ENCODE measurements around the gene CACNA1D. TPM values are rescaled to one million over a fixed set of nuclear protein-coding genes. Genes with fewer than 3 reads are reported as not detected.
A peak's percentile ranks its signal among the peaks of the same experiment; 100 is the strongest.
"Not testable (repeated sequence)": the region's sequence is repeated elsewhere in the genome, so short reads cannot be mapped to it uniquely, and the experiment has no call there.

The CACNA1D gene
- total RNA-seq, 2 donors from 2014 or later = 9.9 to 20.4 TPM

- intact Hi-C loops (cut with DNase I) = no loop called here
- no peak for TF ChIP-seq CTCF (IDR thresholded peaks at IDR 0.05)
- no peak for TF ChIP-seq POLR2A (IDR thresholded peaks at IDR 0.05)
- Histone ChIP-seq H3K9me3 (no peaks in the 10 kb centered on the region), H3K27ac (no peak overlapping the region), H3K4me3 (no peak overlapping the region), H3K36me3 (replicated peaks in 1 of 2; ENCODE audit: insufficient read depth in 1 of 2, low read depth in 2 of 2) (no peaks in the 10 kb centered on the region), H3K4me1 (peaks cover 17% of the 10 kb centered on the region), H3K27me3 (no peaks in the 10 kb centered on the region)
- ATAC-seq (no peak), DNase-seq (no peak)
- WGBS, 2 donors = 60 to 83% methylated on average over 10 of the region's 10 CpGs
Observed at GRCh38 chr3:53628536-53629401, 134.4 kb downstream of the CACNA1D start.

DNA sequence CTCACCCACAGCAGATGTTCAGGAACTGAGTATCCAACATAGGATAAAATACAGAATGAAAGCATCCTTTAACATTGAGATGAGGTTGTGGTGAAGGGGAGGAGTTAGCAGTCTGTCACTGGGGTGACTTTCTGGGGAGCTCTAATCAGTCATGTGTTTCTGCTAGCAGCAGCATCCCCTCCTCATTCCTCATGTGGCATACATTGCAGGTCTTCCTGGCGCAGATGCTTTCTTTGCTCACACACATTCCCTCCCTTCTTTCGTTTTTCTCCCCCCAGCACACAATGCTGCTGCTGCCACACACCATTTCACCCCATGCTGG lies 135.0 kb downstream of the CACNA1D start:
- no peak for DNase-seq
- no peak for TF ChIP-seq POLR2A (IDR thresholded peaks at IDR 0.05)
- H3K27ac ChIP-seq = peak overlapping the region in 1 of 4 donors; percentile 14
- intact Hi-C loops (cut with DNase I) = no loop called here
- no peak for ATAC-seq
- H3K4me3 ChIP-seq = no peak overlapping the region
- no peaks in the 10 kb centered on the region for H3K36me3 ChIP-seq (replicated peaks in 1 of 2; ENCODE audit: insufficient read depth in 1 of 2, low read depth in 2 of 2)
- no peaks in the 10 kb centered on the region for H3K27me3 ChIP-seq
- 75% methylated on average over 2 of the region's 2 CpGs for WGBS, 2 donors
- no peaks in the 10 kb centered on the region for H3K9me3 ChIP-seq
- H3K4me1 ChIP-seq = peaks cover 17% of the 10 kb centered on the region

DNA sequence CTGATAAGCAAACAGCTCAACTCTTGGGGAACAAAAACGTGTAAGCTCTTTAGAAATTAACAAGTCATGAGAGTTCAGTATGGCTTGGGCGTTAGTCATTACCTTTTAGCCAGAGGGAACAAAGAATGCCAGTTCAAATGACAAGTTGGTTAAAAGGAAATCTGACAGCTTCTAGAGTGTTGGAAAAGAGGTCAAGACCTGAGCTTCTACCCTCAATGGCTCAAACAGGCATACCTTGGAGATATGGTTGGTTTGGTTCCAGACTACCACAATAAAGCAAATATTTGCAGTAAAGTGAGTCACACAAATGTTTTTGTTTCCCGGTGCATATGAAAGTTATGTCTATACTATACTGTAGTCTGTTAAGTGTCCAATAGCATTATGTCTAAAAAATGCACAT lies 136.1 kb downstream of the CACNA1D start:
- H3K27me3 ChIP-seq = no peaks in the 10 kb centered on the region
- H3K27ac ChIP-seq = peak overlapping the region in 1 of 4 donors; percentile 53
- H3K4me3 ChIP-seq = no peak overlapping the region
- peak; percentile 76 for ATAC-seq
- no peak for DNase-seq
- H3K9me3 ChIP-seq = no peaks in the 10 kb centered on the region
- H3K36me3 ChIP-seq (replicated peaks in 1 of 2; ENCODE audit: insufficient read depth in 1 of 2, low read depth in 2 of 2) = no peaks in the 10 kb centered on the region
- 14 to 32% methylated on average over 3 of the region's 3 CpGs for WGBS, 2 donors
- TF ChIP-seq CTCF (IDR thresholded peaks at IDR 0.05) (no peak), POLR2A (IDR thresholded peaks at IDR 0.05) (no peak)
- intact Hi-C loops (cut with DNase I) = no loop called here
- H3K4me1 ChIP-seq = peaks cover 17% of the 10 kb centered on the region

GRCh38 chr3:53633197-53633787 lies 138.9 kb downstream of the CACNA1D start:
- Histone ChIP-seq H3K27ac (peak overlapping the region in 3 of 4 donors; percentile 9 to 42 (median 28)), H3K36me3 (replicated peaks in 1 of 2; ENCODE audit: insufficient read depth in 1 of 2, low read depth in 2 of 2) (no peaks in the 10 kb centered on the region), H3K4me3 (no peak overlapping the region), H3K27me3 (no peaks in the 10 kb centered on the region), H3K9me3 (no peaks in the 10 kb centered on the region), H3K4me1 (peaks cover 17% of the 10 kb centered on the region)
- ATAC-seq (peak; percentile 39), DNase-seq (no peak)
- intact Hi-C loops (cut with DNase I) = no loop called here
- 68 to 76% methylated on average over 9 of the region's 9 CpGs for WGBS, 2 donors
- TF ChIP-seq POLR2A (IDR thresholded peaks at IDR 0.05) = no peak
- no peak for TF ChIP-seq CTCF (IDR thresholded peaks at IDR 0.05)

- Histone ChIP-seq H3K27ac (no peak overlapping the region), H3K9me3 (no peaks in the 10 kb centered on the region), H3K27me3 (no peaks in the 10 kb centered on the region), H3K36me3 (replicated peaks in 1 of 2; ENCODE audit: insufficient read depth in 1 of 2, low read depth in 2 of 2) (no peaks in the 10 kb centered on the region), H3K4me3 (no peak overlapping the region), H3K4me1 (peaks cover 11% of the 10 kb centered on the region)
- no peak for DNase-seq
- ATAC-seq = no peak
- intact Hi-C loops (cut with DNase I) = no loop called here
- 62 to 72% methylated on average over 3 of the region's 3 CpGs for WGBS, 2 donors
- TF ChIP-seq POLR2A (IDR thresholded peaks at IDR 0.05) (no peak), CTCF (IDR thresholded peaks at IDR 0.05) (no peak)
Observed at GRCh38 chr3:53635041-53635440, 140.6 kb downstream of the CACNA1D start.

- intact Hi-C loops (cut with DNase I); H3K27me3 ChIP-seq; H3K4me3 ChIP-seq; H3K27ac ChIP-seq; DNase-seq; H3K9me3 ChIP-seq; H3K4me1 ChIP-seq; ATAC-seq; H3K36me3 ChIP-seq (replicated peaks in 1 of 2; ENCODE audit: insufficient read depth in 1 of 2, low read depth in 2 of 2): not testable (repeated sequence)
- WGBS, 2 donors = 31 to 40% methylated on average over 2 to 3 of the region's 4 CpGs
Observed at GRCh38 chr3:53638806-53639205, 144.4 kb downstream of the CACNA1D start.

Data from body of pancreas (tissue), 4 donors.